ENCODE measurements around the gene LUZP1.
A peak's percentile ranks its signal among the peaks of the same experiment; 100 is the strongest.

Gene LUZP1

GRCh38 chr1:23188434-23188884, 19.8 kb upstream of the LUZP1 start:
- DNase-seq: no peak

DNA sequence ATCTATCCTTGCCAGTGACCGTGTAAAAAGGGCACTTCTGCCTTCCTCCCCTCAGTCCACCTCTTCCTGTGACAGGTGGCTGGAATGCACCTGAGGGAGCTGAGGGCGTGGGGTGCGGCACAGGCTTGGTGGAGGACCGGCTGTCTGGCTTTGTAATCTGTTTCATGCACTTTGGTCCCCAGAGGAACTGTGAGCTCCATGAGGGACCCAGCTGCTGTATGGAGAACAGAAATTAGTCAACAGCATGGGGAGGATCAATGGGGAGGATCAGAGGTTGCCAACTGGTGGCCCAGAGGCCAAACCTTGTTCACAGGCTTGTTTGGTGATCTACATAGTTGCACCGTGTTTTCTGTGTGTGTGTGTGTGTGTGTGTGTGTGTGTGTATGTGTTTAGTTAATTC, 19.0 kb upstream of the LUZP1 start:
- DNase-seq: no peak

DNA sequence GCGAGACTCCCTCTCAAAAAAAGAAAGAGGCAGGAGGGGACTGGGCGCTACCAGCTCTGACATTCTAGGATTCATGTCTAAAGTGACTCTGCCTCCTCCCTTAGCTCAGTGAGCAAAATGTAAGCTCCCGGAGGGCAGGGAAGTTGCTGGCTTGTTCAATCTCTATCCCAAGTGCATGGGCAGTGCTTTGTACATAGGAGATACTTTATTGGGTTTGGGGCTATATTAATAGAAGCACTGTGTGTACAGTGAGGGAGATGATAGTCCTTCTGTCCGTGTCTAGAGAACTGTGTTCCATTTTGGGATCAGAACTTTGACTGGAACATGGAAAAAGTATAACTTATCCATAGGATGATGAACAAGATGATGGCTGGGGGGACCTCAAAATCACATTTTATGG, 16.7 kb upstream of the LUZP1 start:
- DNase-seq: no peak

- peak; percentile 61 for DNase-seq
Observed at GRCh38 chr1:23184212-23184934, 15.7 kb upstream of the LUZP1 start.

- no peak for DNase-seq
Observed at GRCh38 chr1:23179862-23180261, 11.2 kb upstream of the LUZP1 start.

DNA sequence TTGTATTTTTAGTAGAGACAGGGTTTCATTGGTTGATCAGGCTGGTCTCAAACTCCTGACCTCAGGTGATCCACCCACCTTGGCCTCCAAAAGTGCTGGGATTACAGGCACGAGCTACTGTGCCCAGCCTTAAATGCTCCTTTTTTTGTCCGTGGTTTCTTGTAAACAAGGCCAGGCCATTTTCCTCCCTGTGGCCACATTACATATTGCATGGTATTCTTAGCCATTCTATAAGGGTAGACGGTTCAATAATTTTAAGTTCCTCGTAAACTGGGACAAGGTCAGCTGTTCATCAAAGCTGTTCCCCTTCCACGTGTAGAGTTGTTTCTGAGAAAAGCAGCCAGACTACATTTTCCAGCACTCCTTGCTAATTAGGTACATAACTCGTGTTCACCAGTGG, 10.3 kb upstream of the LUZP1 start:
- no peak for DNase-seq

DNA sequence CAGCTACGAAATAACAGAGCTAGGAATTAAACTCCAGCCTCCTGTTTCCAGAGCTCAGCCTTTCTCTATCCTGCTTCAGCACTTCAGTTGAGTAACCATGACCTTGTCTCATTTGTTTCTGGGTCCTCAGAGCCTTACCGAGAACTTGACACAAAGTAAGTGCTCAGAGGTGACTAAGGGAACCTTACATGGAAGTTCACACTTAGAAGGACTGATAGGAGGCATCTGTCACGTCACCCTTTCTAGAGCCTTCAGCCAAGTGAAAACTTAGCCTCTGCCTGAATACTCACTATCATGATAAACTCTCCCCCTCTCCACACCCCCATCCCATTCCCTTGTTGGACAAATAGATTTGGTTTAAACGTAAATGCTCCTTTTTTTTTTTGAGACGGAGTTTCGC, 9.8 kb upstream of the LUZP1 start:
- no peak for DNase-seq

- peak; percentile 66 for DNase-seq
Observed at GRCh38 chr1:23177438-23178380, 9.1 kb upstream of the LUZP1 start.

DNA sequence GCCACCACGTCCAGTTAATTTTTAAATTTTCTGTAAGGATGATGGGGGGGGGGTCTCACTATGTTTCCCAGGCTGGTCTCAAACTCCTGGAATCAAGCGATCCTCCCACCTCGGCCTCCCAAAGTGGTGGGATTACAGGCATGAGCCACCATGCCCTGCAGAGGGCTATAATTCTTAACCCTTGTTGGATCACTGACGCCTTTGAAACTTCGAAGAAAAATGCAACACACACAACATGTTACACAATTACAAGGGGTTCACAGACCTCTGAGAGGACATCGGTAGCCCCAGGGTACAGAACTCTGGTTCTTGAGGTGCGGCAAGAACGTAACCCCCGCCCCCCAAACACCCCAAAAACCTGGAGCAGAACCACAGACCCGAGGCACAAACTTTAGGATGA, 8.4 kb upstream of the LUZP1 start:
- DNase-seq: no peak

DNA sequence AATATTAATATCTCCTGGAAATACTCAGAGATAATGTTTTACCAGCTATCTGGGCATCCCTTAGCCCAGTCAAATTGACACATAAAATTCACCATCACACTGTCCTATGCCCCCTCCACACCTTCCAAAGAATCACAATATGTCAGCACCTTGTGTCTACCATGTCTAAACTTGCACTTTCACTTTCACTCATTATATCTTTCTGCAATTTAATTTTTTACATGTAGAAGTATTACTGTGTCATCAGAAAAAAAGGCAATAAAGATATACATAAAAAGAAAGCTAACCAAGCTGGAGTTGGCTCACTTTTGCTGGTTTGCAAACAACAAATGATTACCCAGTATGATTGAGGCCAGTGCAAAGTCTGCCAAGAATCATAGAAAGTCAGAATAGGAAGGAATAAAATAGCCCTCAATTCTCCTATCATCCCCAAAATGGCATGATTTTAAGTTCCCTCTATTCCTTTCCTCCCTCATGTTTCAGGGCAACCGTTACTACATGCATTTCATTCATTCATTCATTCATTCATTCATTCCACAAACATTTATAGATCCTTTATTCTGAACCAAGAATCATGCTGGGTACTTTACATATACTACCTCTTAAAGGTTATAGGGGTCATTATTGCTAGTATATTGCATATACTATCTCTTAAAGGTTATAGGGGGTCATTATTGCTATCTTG, 5.9 kb upstream of the LUZP1 start:
- DNase-seq: no peak

- no peak for DNase-seq
Observed at GRCh38 chr1:23171181-23171755, 2.6 kb upstream of the LUZP1 start.

- peak; percentile 55 for DNase-seq
Observed at GRCh38 chr1:23169727-23170335, 1.2 kb upstream of the LUZP1 start.

DNA sequence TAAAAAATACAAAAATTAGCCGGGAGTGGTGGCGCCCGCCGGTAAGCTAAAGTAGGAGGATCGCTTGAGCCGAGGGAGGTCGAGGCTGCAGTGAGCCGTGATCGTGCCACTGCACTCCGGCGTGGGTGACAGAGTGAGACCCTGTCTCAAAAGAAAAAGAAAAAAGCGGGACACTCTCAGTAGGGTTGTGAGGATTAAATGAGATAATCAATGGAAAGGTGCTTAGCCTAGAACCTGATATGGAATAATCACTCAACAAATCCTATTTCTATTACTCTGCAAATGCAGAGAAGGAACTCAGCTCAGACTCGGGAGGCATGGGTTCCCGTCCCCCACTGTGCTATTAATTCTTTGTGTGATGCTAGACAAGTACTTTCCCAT, 529 bp upstream of the LUZP1 start:
- DNase-seq: no peak

- DNase-seq: peak; percentile 54
Observed at GRCh38 chr1:23168079-23168444, 594 bp downstream of the LUZP1 start.

DNA sequence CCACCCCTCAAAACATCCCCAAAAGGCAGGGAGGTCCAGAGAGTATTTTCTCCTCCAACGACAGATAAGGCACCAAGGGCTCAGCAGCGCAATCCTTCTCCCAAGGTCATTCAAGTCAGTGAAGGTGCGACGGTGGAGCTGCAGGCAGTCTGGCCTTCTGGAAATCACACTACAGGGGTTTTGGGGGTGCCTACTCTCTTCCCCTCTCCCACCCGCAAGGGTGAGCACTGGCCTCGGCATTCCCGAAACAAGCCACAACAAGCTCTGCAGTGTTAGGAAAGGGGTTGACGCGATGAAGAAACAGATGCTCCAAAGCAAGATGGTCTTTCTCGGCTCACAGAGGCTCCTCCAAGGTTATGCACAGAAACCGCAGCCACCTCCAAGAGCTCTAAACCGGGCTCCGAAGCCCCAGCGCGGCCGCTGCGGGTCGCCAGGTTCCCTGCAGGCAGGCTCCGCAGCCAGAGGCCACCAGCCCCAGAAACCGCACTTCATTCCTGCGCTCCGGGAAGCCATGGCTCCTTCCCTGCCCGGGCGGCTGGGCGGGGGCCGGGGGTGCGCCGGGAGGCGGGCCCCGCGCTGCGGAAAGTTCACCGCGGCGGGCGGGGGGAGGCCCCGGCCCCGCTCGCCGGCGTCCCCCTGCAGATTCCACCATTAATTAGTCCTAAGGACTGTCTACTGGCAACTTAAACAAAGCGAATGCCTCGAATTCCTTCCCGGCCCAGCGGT, 1.1 kb downstream of the LUZP1 start:
- DNase-seq: peak; percentile 48

- no peak for DNase-seq
Observed at GRCh38 chr1:23166854-23167253, 1.8 kb downstream of the LUZP1 start.

DNA sequence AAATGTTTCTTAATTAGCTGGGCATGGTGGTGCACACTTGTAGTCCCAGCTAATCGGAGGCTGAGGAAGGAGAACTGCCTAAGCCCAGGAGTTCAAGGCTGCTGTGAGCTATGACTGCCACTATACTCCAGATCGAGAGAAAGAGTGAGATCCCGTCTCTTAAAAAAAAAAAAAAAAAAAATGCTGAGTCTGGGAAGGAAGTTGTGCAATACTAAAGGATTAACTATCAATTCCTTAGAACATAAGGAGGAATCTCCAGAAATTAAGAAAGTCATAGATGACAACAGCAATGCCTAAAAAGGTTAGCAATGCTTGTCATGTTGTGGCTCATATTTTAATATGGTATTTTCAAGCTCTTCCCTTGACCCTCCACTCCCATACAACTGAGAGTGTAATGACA, 5.3 kb downstream of the LUZP1 start:
- DNase-seq: no peak

- DNase-seq: no peak
Observed at GRCh38 chr1:23159963-23160877, 8.4 kb downstream of the LUZP1 start.

DNA sequence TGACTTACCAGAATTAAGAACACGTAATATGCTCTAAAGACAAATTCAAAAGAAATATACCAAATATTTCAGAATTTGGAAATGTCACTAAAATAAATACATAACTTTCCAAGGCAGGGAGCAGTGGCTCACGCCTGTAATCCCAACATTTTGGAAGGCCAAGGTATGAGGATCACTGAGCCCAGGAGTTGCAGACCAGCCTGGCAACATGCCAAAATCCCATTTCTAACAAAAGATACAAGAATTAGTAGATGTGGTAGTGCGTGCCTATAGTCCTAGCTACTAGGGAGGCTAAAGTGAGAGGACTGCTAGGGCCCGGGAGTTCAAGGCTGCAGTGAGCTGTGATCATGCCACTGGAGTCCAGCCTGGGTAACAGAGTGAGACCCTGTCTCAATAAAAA, 11.7 kb downstream of the LUZP1 start:
- no peak for DNase-seq

DNA sequence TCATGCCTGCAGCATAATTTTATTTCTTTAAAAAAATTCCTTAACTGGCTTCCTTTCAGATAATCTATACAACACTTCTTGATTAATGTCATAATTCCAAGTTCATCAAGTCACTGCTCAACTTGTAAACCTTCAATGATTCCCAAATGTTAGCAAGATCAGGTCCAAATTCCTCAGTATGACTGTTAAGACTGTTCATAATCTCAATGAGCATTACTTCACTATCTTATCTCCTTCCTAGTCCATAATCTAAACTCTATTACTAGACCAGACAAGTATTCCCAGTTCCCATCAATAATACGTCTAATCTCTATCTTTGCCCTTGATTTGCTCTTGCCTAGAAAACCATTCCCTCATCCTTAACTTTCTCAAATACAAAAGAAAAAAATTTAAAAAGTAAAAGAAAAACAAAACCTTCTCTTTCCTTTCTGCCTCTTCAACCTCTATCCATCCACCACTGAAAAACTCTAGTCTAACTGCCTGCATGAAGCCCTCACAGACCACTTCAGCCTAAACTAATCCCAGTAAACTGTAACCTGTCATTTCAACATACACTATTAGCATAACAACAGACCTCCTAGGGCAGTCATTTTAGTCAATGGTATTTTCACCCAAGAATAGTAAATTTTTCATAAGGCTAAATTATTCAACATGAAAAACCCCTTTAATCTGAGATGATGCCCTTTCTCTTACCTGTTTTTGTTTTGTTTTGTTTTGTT, 15.5 kb downstream of the LUZP1 start:
- DNase-seq: no peak
